ENCODE measurements around the gene DAP. TPM values are rescaled to one million over a fixed set of nuclear protein-coding genes. Genes with fewer than 3 reads are reported as not detected.
A peak's percentile ranks its signal among the peaks of the same experiment; 100 is the strongest.
"Not testable (repeated sequence)": the region's sequence is repeated elsewhere in the genome, so short reads cannot be mapped to it uniquely, and the experiment has no call there.

The DAP gene
- polyA plus RNA-seq, 2 of the 4 experiments (the other 2 are of a cell fraction): 24.2 to 54.9 TPM

- TF ChIP-seq ELK1 (IDR thresholded peaks at IDR 0.05; ENCODE audit: low read depth, low read length): no peak
- TF ChIP-seq JUNB (IDR thresholded peaks at IDR 0.05): peak; percentile 44; the same call in 1 of the 2 replicates
- TF ChIP-seq MAZ (IDR thresholded peaks at IDR 0.05; ENCODE audit: borderline replicate concordance, low read depth, low read length): no peak
- no peak for TF ChIP-seq ZFP36 (IDR thresholded peaks at IDR 0.05; ENCODE audit: borderline replicate concordance, partially characterized antibody)
- no peak for TF ChIP-seq HOXB13 (CRISPR knock-in tag; IDR thresholded peaks at IDR 0.05; ENCODE audit: low read depth)
- no peak for TF ChIP-seq RFX5 (IDR thresholded peaks at IDR 0.05)
- TF ChIP-seq JUN (IDR thresholded peaks at IDR 0.05): 0 out of 5 replicates have a peak, but pooled peaks of 1 of the 2 experiments have one; percentile 39
- no peak for TF ChIP-seq NR3C1 (IDR thresholded peaks at IDR 0.05)
- peak; percentile 48 to 50 for TF ChIP-seq RAD21 (conservative IDR thresholded peaks at IDR 0.05 in 1 of 2, IDR thresholded peaks at IDR 0.05 in 1 of 2)
- peak; percentile 23; the same call in 1 of the 2 replicates for TF ChIP-seq GATA3 (IDR thresholded peaks at IDR 0.05; ENCODE audit: borderline replicate concordance)
- TF ChIP-seq CBX2 (IDR thresholded peaks at IDR 0.05; ENCODE audit: borderline replicate concordance, low read depth): no peak
These were observed 36.1 kb downstream of the DAP start (continued) for GRCh38 chr5:10724781-10725507.

DNA sequence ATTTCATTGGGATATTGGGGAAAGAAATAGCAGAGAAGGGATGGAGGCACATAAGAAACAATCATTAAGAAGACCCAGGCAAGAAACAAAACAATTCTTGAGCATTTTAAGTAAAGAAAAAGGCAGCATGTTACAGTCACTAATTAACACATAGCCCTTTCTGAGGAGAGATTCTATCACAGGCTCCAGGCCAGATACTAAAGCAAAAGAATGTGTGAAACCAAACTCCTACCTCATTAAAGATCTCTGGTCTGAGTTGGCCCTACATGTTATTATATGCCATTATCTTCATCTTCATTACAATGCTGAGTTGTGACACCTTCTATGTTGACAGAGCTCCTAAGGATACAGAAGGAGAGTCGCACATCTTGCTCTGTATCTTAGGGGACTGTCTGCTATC is 37.5 kb downstream of the DAP start:
- POLR2A ChIA-PET: no interaction called here
- ATAC-seq: no peak
- Histone ChIP-seq H3K27ac (peak overlapping the region in 1 of 2 experiments; percentile 85; a peak in 4 of 6 replicates), H3K9me3 (no peaks in the 10 kb centered on the region), H3K4me1 (peaks cover 48% of the 10 kb centered on the region), H3K4me2 (peak overlapping the region; percentile 91), H3K4me3 (no peak overlapping the region)
- no peak for FAIRE-seq
- 100% methylated on average over 1 of the region's 1 CpG for WGBS (ENCODE audit: missing lambda C conversion rate)
- CTCF ChIA-PET: interaction anchor here (0.5 to 4.2 kb wide), 7 partner anchors 18 to 300 kb away, joined by 4 to 29 read pairs (median 6); no protein-coding TSS in a partner anchor
- TF ChIP-seq CBX8 (IDR thresholded peaks at IDR 0.05) (no peak), SMC3 (IDR thresholded peaks at IDR 0.05) (no peak)
- no peak for DNase-seq (ENCODE audit: low read depth in 1 of 2, low spot score in 1 of 2)

- ATAC-seq; POLR2A ChIA-PET; H3K4me3 ChIP-seq; H3K4me2 ChIP-seq; DNase-seq (ENCODE audit: low read depth in 1 of 2, low spot score in 1 of 2); H3K9me3 ChIP-seq; FAIRE-seq: not testable (repeated sequence)
- 92% methylated on average over 4 of the region's 4 CpGs for WGBS (ENCODE audit: missing lambda C conversion rate)
- peaks cover 42% of the 10 kb centered on the region for H3K4me1 ChIP-seq
- H3K27ac ChIP-seq: peak overlapping the region; percentile 62 to 77; a peak in 5 of 6 replicates
- CTCF ChIA-PET: interaction anchor here (1.0 kb wide), 1 partner anchor 255 kb away, joined by 3 read pairs; no protein-coding TSS in a partner anchor
These were observed 40.3 kb downstream of the DAP start for GRCh38 chr5:10720766-10721165.

- DNase-seq (ENCODE audit: low read depth in 1 of 2, low spot score in 1 of 2) (peak in 1 of 2 experiments; percentile 89), ATAC-seq (peak; percentile 77 to 84), FAIRE-seq (no peak)
- ChIA-PET CTCF (interaction anchor here (1.0 kb wide), 1 partner anchor 256 kb away, joined by 3 read pairs; no protein-coding TSS in a partner anchor), POLR2A (no interaction called here)
- 0% methylated on average over 2 of the region's 2 CpGs for WGBS (ENCODE audit: missing lambda C conversion rate)
- peak overlapping the region; percentile 62 to 77 for H3K27ac ChIP-seq
- H3K4me2 ChIP-seq: peak overlapping the region; percentile 56
- peaks cover 35% of the 10 kb centered on the region for H3K4me1 ChIP-seq
- H3K4me3 ChIP-seq: no peak overlapping the region
- H3K9me3 ChIP-seq: no peaks in the 10 kb centered on the region
- TF ChIP-seq BHLHE40 (IDR thresholded peaks at IDR 0.05; ENCODE audit: low read depth, low read length) (no peak), TFCP2L1 (CRISPR knock-in tag; IDR thresholded peaks at IDR 0.05) (no peak), POLR2AphosphoS2 (conservative IDR thresholded peaks at IDR 0.05; ENCODE audit: low read length) (no peak), HOXB5 (CRISPR knock-in tag; IDR thresholded peaks at IDR 0.05) (no peak), POLR2A (IDR thresholded peaks at IDR 0.05; ENCODE audit: low read length) (no peak), ESRRA (IDR thresholded peaks at IDR 0.05; ENCODE audit: borderline replicate concordance, low read length) (no peak), GATA3 (IDR thresholded peaks at IDR 0.05; ENCODE audit: borderline replicate concordance) (peak; percentile 53; the same call in 1 of the 2 replicates), KDM1A (IDR thresholded peaks at IDR 0.05; ENCODE audit: low read depth) (no peak), CBX2 (IDR thresholded peaks at IDR 0.05; ENCODE audit: borderline replicate concordance, low read depth) (no peak), RNF2 (IDR thresholded peaks at IDR 0.05; ENCODE audit: borderline replicate concordance, low read depth) (no peak), RFX5 (IDR thresholded peaks at IDR 0.05) (no peak), ATOH8 (CRISPR knock-in tag; IDR thresholded peaks at IDR 0.05; ENCODE audit: low read depth) (no peak), ZC3H11A (IDR thresholded peaks at IDR 0.05) (no peak), NFE2L2 (conservative IDR thresholded peaks at IDR 0.05; ENCODE audit: low read length) (no peak), CHD2 (IDR thresholded peaks at IDR 0.05; ENCODE audit: low read length, partially characterized antibody) (no peak), CHD4 (IDR thresholded peaks at IDR 0.05; ENCODE audit: borderline replicate concordance) (no peak)
- TF ChIP-seq, protein P1, sequence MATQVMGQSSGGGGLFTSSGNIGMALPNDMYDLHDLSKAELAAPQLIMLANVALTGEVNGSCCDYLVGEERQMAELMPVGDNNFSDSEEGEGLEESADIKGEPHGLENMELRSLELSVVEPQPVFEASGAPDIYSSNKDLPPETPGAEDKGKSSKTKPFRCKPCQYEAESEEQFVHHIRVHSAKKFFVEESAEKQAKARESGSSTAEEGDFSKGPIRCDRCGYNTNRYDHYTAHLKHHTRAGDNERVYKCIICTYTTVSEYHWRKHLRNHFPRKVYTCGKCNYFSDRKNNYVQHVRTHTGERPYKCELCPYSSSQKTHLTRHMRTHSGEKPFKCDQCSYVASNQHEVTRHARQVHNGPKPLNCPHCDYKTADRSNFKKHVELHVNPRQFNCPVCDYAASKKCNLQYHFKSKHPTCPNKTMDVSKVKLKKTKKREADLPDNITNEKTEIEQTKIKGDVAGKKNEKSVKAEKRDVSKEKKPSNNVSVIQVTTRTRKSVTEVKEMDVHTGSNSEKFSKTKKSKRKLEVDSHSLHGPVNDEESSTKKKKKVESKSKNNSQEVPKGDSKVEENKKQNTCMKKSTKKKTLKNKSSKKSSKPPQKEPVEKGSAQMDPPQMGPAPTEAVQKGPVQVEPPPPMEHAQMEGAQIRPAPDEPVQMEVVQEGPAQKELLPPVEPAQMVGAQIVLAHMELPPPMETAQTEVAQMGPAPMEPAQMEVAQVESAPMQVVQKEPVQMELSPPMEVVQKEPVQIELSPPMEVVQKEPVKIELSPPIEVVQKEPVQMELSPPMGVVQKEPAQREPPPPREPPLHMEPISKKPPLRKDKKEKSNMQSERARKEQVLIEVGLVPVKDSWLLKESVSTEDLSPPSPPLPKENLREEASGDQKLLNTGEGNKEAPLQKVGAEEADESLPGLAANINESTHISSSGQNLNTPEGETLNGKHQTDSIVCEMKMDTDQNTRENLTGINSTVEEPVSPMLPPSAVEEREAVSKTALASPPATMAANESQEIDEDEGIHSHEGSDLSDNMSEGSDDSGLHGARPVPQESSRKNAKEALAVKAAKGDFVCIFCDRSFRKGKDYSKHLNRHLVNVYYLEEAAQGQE (IDR thresholded peaks at IDR 0.05): no peak
These were observed 41.1 kb downstream of the DAP start for GRCh38 chr5:10719965-10720364.

Measured in A549 (cell line).